GM12874 (cell line): ENCODE measurements around the gene NOTCH3.

ENCODE experiments used
- CTCF ChIP-seq: IDR thresholded peaks from 2 replicates; pipeline ENCODE4 v1.5.1; 2011; ENCODE audit warnings: low read depth, mild to moderate bottlenecking, control low read depth, low read length, moderate library complexity; ENCODE audit not compliant: insufficient read depth

The NOTCH3 gene

DNA sequence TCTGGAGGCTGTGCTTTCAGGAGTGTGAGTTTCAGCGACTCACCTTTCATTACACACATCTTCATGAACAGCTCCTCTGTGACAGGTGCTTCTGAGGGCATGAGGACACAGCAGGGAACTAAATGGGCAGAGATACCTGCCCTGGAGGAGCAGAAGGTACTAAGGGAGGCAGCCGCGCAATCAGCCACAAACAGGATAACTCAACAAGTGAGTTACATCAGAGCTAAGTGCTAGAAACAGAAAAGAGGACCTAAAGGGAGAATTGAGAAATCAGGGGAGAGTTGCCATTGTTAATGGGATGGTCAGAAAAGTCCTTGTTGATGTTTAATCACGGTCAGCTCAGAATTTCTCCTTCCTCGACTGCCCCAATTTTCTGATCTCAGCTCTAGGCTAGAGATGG is 51.1 kb downstream of the NOTCH3 start:
- no peak for TF ChIP-seq CTCF

DNA sequence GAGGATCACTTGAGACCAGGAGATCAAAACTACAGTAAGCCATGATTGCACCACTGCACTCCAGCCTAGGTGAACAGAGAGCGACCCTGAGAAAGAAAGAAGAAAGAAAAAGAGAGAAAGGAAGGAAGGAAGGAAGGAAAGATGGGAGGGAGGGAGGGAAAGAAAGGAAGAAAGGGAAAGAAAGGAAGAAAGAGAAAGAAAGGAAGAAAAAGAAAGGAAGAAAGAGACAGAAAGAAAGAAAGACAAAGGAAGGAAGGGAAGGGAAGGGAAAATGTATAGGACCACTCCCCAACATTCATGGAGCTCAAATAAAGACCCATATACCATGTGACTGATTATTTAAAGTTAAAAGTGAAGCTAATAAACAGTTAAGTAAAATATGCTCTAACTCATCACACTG is 53.7 kb downstream of the NOTCH3 start:
- TF ChIP-seq CTCF: no peak

DNA sequence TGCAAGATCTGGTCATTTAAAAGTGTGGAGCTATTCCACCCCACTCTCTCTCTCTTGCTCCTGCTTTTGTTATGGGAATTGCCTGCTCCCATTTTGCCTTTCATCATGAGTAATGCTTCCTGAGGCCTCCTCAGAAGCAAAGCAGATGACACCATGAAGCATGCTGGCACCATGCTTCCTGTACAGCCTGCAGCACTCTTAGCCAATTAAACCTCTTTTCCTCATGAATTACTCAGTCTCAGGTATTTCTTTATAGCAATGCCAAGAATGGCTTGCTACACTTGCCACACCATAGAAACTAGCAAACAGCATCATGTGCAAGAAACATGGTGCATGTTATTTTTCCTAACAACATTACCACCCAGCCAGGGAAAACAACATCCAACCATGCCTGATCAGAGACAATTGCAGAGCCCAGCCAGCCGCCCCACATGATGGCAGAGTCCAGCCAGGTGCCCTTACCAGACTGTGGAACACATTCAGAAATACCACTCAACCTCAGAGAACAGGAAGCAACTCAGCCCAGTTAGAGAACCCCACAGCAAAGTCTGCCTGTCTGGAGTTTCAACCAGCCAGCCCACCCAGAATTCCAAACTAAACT is 56.6 kb downstream of the NOTCH3 start:
- no peak for TF ChIP-seq CTCF

DNA sequence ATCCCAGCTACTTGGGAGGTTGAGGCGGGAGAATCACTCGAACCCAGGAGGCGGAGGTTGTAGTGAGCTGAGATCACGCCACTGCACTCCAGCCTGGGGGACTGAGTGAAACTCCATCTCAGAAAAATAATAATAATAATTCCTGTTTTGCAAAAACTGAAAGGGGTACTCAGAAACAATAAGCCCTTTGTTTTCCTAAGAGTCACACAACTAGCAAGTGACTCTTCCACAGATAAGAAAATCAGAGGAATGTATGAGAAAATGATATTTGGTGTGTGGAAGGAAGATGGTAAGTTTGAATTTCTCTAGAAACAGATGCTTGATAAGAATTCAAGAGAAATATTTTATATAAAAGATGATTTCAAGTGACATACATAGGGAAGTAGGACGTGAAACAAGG is 58.5 kb downstream of the NOTCH3 start:
- no peak for TF ChIP-seq CTCF

- TF ChIP-seq CTCF: no peak
Observed at GRCh38 chr19:15141143-15141542, 59.7 kb downstream of the NOTCH3 start.

- TF ChIP-seq CTCF: no peak
Observed at GRCh38 chr19:15138427-15138826, 62.4 kb downstream of the NOTCH3 start.

- TF ChIP-seq CTCF: no peak
Observed at GRCh38 chr19:15137777-15138176, 63.0 kb downstream of the NOTCH3 start.
